ENCODE results near the gene PPP2R2B.

PPP2R2B gene

GRCh38 chr5:146758076-146758475 is 120.5 kb downstream of the PPP2R2B start:
- Histone ChIP-seq H2AFZ (ENCODE audit: low read length) (no peak overlapping the region), H3K27me3 (replicated peaks; ENCODE audit: insufficient read depth, low read length) (no peaks in the 10 kb centered on the region), H4K20me1 (ENCODE audit: insufficient read depth, low read length) (no peaks in the 10 kb centered on the region), H3K79me2 (ENCODE audit: low read length) (no peaks in the 10 kb centered on the region), H3K4me3 (ENCODE audit: low read length) (no peak overlapping the region), H3K9me2 (replicated peaks; ENCODE audit: insufficient read depth, low read length) (no peaks in the 10 kb centered on the region), H3K4me1 (ENCODE audit: low read length) (no peaks in the 10 kb centered on the region), H3K27ac (ENCODE audit: low read length) (no peak overlapping the region), H3K9ac (ENCODE audit: low read length) (no peak overlapping the region), H3F3A (ENCODE audit: insufficient read depth, low read length) (no peaks in the 10 kb centered on the region), H3K9me3 (replicated peaks; ENCODE audit: insufficient read depth, low read length) (no peaks in the 10 kb centered on the region), H3K36me3 (replicated peaks; ENCODE audit: insufficient read depth, low read length) (no peaks in the 10 kb centered on the region), H3K4me2 (ENCODE audit: low read depth, low read length) (no peak overlapping the region)
- no peak for TF ChIP-seq EZH2phosphoT487 (IDR thresholded peaks at IDR 0.05; ENCODE audit: low read length)
- TF ChIP-seq EZH2 (optimal IDR thresholded peaks at IDR 0.05; ENCODE audit: low read depth, low read length): no peak
- TF ChIP-seq, protein P1, sequence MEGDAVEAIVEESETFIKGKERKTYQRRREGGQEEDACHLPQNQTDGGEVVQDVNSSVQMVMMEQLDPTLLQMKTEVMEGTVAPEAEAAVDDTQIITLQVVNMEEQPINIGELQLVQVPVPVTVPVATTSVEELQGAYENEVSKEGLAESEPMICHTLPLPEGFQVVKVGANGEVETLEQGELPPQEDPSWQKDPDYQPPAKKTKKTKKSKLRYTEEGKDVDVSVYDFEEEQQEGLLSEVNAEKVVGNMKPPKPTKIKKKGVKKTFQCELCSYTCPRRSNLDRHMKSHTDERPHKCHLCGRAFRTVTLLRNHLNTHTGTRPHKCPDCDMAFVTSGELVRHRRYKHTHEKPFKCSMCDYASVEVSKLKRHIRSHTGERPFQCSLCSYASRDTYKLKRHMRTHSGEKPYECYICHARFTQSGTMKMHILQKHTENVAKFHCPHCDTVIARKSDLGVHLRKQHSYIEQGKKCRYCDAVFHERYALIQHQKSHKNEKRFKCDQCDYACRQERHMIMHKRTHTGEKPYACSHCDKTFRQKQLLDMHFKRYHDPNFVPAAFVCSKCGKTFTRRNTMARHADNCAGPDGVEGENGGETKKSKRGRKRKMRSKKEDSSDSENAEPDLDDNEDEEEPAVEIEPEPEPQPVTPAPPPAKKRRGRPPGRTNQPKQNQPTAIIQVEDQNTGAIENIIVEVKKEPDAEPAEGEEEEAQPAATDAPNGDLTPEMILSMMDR (IDR thresholded peaks at IDR 0.05; ENCODE audit: low read length): no peak
- no peak for DNase-seq

DNA sequence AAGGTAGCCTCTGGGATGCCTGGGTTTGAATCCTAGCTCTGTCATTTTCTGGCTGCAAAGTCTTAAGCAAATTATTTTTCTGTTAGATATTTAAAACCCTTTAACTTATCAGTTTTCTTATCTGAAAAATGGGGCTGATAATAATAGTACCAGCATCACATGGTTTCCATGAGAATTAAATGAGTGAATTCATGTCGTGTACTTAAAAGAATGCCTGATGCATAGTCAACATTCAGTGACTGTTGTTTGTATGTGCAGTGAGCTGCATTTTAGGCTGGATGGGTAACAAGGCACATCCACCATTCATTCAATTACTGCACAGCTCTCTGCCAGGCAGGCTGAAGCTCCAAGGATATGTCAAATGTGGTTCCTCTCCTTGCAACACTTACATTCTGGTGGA is 122.0 kb downstream of the PPP2R2B start:
- no peaks in the 10 kb centered on the region for H3K36me3 ChIP-seq (replicated peaks; ENCODE audit: insufficient read depth, low read length)
- no peak overlapping the region for H3K27ac ChIP-seq (ENCODE audit: low read length)
- no peaks in the 10 kb centered on the region for H3K27me3 ChIP-seq (replicated peaks; ENCODE audit: insufficient read depth, low read length)
- peaks cover 2% of the 10 kb centered on the region; the same call in 1 of the 2 replicates for H3F3A ChIP-seq (ENCODE audit: insufficient read depth, low read length)
- no peak overlapping the region for H3K4me3 ChIP-seq (ENCODE audit: low read length)
- no peak overlapping the region for H2AFZ ChIP-seq (ENCODE audit: low read length)
- no peaks in the 10 kb centered on the region for H3K79me2 ChIP-seq (ENCODE audit: low read length)
- no peak overlapping the region for H3K4me2 ChIP-seq (ENCODE audit: low read depth, low read length)
- no peaks in the 10 kb centered on the region for H3K9me3 ChIP-seq (replicated peaks; ENCODE audit: insufficient read depth, low read length)
- no peaks in the 10 kb centered on the region for H4K20me1 ChIP-seq (ENCODE audit: insufficient read depth, low read length)
- TF ChIP-seq EZH2phosphoT487 (IDR thresholded peaks at IDR 0.05; ENCODE audit: low read length): no peak
- TF ChIP-seq, protein P1 (IDR thresholded peaks at IDR 0.05; ENCODE audit: low read length): no peak
- no peak for TF ChIP-seq EZH2 (optimal IDR thresholded peaks at IDR 0.05; ENCODE audit: low read depth, low read length)
- H3K9me2 ChIP-seq (replicated peaks; ENCODE audit: insufficient read depth, low read length): no peaks in the 10 kb centered on the region
- DNase-seq: no peak
- H3K4me1 ChIP-seq (ENCODE audit: low read length): peaks cover 14% of the 10 kb centered on the region
- no peak overlapping the region for H3K9ac ChIP-seq (ENCODE audit: low read length)

GRCh38 chr5:146755793-146756192 is 122.8 kb downstream of the PPP2R2B start:
- no peak overlapping the region for H3K27ac ChIP-seq (ENCODE audit: low read length)
- no peak overlapping the region for H3K4me2 ChIP-seq (ENCODE audit: low read depth, low read length)
- DNase-seq: no peak

More at GRCh38 chr5:146755793-146756192, 122.8 kb downstream of the PPP2R2B start:
- no peaks in the 10 kb centered on the region for H3K9me2 ChIP-seq (replicated peaks; ENCODE audit: insufficient read depth, low read length)
- H3K9me3 ChIP-seq (replicated peaks; ENCODE audit: insufficient read depth, low read length): no peaks in the 10 kb centered on the region
- no peaks in the 10 kb centered on the region for H3K79me2 ChIP-seq (ENCODE audit: low read length)
- no peak overlapping the region for H3K9ac ChIP-seq (ENCODE audit: low read length)
- peaks cover 20% of the 10 kb centered on the region for H3K4me1 ChIP-seq (ENCODE audit: low read length)
- no peaks in the 10 kb centered on the region for H4K20me1 ChIP-seq (ENCODE audit: insufficient read depth, low read length)
- TF ChIP-seq EZH2 (optimal IDR thresholded peaks at IDR 0.05; ENCODE audit: low read depth, low read length) (no peak), EZH2phosphoT487 (IDR thresholded peaks at IDR 0.05; ENCODE audit: low read length) (no peak)
- TF ChIP-seq, protein P1 (IDR thresholded peaks at IDR 0.05; ENCODE audit: low read length): no peak
- no peaks in the 10 kb centered on the region for H3K36me3 ChIP-seq (replicated peaks; ENCODE audit: insufficient read depth, low read length)
- peaks cover 3% of the 10 kb centered on the region; the same call in 1 of the 2 replicates for H3F3A ChIP-seq (ENCODE audit: insufficient read depth, low read length)
- H2AFZ ChIP-seq (ENCODE audit: low read length): no peak overlapping the region
- no peaks in the 10 kb centered on the region for H3K27me3 ChIP-seq (replicated peaks; ENCODE audit: insufficient read depth, low read length)
- no peak overlapping the region for H3K4me3 ChIP-seq (ENCODE audit: low read length)
